A549 (cell line): Measurements from ENCODE around the gene CBFA2T2.

ENCODE experiments used
- CBX8 ChIP-seq: fragments of 200-600 bp; sonication (generic); IDR thresholded peaks from 2 replicates; pipeline ENCODE4 v1.6.1; 2016
- EHMT2 ChIP-seq: fragments of 200-600 bp; sonication (generic); IDR thresholded peaks from 2 replicates; pipeline ENCODE4 v1.6.1; 2016; ENCODE audit warnings: antibody characterized with exemption, low read depth, mild to moderate bottlenecking, moderate library complexity
- EP300 ChIP-seq, 2 experiments: fragments of >200 bp; sonication (Bioruptor Twin); formaldehyde crosslinking; IDR thresholded peaks; 2 replicates in 1 of 2; 3 replicates in 1 of 2; pipeline ENCODE4 v1.6.1; 2016 to 2017
- FOSL2 ChIP-seq, 2 experiments: fragments of 450-650 bp in 1 of 2; fragments of >200 bp in 1 of 2; sonication (Bioruptor Twin) in 1 of 2; formaldehyde crosslinking; IDR thresholded peaks; 2 replicates each; pipeline versions ENCODE4 v1.5.0 to v1.6.1; 2016 to 2020; ENCODE audit warnings: mild to moderate bottlenecking in 1 of 2, moderate library complexity in 1 of 2
- HDAC2 ChIP-seq: fragments of 200-600 bp; sonication (generic); IDR thresholded peaks from 2 replicates; pipeline ENCODE4 v1.6.1; 2016
- JUN ChIP-seq, 2 experiments: fragments of >200 bp; sonication (Bioruptor Twin); formaldehyde crosslinking; IDR thresholded peaks; 2 replicates in 1 of 2; 3 replicates in 1 of 2; pipeline ENCODE4 v1.6.1; 2016 to 2017
- NFE2L2 ChIP-seq: fragments of 150-350 bp; conservative IDR thresholded peaks from 2 replicates; pipeline ENCODE4 v1.6.1; 2014; ENCODE audit warnings: low read length
- NR3C1 ChIP-seq: fragments of >200 bp; sonication (Bioruptor Twin); formaldehyde crosslinking; IDR thresholded peaks from 3 replicates; pipeline ENCODE4 v1.6.1; 2017
- POLR2A ChIP-seq: IDR thresholded peaks from 2 replicates; pipeline ENCODE4 v1.6.1; 2012; ENCODE audit warnings: mild to moderate bottlenecking, low read length
- RFX5 ChIP-seq: fragments of 450-650 bp; IDR thresholded peaks from 2 replicates; pipeline ENCODE4 v1.7.1; 2014; ENCODE audit warnings: antibody characterized with exemption, mild to moderate bottlenecking, moderate library complexity
- TF ChIP-seq, protein P1 (sequence below): fragments of >200 bp; sonication (Bioruptor Twin); formaldehyde crosslinking; IDR thresholded peaks from 3 replicates; pipeline ENCODE4 v1.5.1; 2016
- TF ChIP-seq, protein P2 (sequence below): fragments of 200-600 bp; sonication (generic); IDR thresholded peaks from 2 replicates; pipeline ENCODE4 v1.6.1; 2016; ENCODE audit warnings: antibody characterized with exemption, mild to moderate bottlenecking, moderate library complexity
- TF ChIP-seq, protein P3 (sequence below): IDR thresholded peaks from 2 replicates; pipeline ENCODE4 v1.6.1; 2012
- TF ChIP-seq, protein P4 (sequence below): IDR thresholded peaks from 2 replicates; pipeline ENCODE4 v1.6.1; 2012

DNA sequence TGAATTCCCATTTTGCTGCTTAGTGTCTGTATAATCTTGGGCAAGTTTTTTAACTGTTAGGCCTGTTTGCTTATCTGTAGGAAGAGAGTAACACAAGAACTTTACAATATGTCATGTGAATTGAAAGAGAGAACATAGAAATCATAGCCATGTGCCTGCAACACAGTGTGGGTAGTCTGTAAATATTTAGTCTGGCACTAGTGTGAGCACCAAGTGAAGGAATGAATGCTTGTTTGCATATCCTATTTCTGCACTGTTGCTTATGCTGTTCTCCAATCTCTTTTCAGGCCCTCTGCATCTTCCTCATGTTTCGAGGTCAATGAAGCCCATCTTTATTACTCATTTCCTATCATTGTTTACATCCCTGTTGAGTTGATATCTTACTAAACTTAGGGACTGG lies 49.2 kb downstream of the CBFA2T2 start:
- TF ChIP-seq, protein P1, sequence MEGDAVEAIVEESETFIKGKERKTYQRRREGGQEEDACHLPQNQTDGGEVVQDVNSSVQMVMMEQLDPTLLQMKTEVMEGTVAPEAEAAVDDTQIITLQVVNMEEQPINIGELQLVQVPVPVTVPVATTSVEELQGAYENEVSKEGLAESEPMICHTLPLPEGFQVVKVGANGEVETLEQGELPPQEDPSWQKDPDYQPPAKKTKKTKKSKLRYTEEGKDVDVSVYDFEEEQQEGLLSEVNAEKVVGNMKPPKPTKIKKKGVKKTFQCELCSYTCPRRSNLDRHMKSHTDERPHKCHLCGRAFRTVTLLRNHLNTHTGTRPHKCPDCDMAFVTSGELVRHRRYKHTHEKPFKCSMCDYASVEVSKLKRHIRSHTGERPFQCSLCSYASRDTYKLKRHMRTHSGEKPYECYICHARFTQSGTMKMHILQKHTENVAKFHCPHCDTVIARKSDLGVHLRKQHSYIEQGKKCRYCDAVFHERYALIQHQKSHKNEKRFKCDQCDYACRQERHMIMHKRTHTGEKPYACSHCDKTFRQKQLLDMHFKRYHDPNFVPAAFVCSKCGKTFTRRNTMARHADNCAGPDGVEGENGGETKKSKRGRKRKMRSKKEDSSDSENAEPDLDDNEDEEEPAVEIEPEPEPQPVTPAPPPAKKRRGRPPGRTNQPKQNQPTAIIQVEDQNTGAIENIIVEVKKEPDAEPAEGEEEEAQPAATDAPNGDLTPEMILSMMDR = no peak
- TF ChIP-seq POLR2A (no peak), EP300 (IDR thresholded peaks at IDR 0.05) (no peak), EHMT2 (no peak), NFE2L2 (no peak), HDAC2 (no peak), RFX5 (no peak), NR3C1 (no peak), CBX8 (no peak), FOSL2 (IDR thresholded peaks at IDR 0.05) (no peak), FOSL2 (CRISPR knock-in tag; IDR thresholded peaks at IDR 0.05) (no peak; the same call in 1 of the 2 replicates), JUN (IDR thresholded peaks at IDR 0.05) (no peak)
- TF ChIP-seq, protein P2, sequence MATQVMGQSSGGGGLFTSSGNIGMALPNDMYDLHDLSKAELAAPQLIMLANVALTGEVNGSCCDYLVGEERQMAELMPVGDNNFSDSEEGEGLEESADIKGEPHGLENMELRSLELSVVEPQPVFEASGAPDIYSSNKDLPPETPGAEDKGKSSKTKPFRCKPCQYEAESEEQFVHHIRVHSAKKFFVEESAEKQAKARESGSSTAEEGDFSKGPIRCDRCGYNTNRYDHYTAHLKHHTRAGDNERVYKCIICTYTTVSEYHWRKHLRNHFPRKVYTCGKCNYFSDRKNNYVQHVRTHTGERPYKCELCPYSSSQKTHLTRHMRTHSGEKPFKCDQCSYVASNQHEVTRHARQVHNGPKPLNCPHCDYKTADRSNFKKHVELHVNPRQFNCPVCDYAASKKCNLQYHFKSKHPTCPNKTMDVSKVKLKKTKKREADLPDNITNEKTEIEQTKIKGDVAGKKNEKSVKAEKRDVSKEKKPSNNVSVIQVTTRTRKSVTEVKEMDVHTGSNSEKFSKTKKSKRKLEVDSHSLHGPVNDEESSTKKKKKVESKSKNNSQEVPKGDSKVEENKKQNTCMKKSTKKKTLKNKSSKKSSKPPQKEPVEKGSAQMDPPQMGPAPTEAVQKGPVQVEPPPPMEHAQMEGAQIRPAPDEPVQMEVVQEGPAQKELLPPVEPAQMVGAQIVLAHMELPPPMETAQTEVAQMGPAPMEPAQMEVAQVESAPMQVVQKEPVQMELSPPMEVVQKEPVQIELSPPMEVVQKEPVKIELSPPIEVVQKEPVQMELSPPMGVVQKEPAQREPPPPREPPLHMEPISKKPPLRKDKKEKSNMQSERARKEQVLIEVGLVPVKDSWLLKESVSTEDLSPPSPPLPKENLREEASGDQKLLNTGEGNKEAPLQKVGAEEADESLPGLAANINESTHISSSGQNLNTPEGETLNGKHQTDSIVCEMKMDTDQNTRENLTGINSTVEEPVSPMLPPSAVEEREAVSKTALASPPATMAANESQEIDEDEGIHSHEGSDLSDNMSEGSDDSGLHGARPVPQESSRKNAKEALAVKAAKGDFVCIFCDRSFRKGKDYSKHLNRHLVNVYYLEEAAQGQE = no peak
- TF ChIP-seq, protein P3, sequence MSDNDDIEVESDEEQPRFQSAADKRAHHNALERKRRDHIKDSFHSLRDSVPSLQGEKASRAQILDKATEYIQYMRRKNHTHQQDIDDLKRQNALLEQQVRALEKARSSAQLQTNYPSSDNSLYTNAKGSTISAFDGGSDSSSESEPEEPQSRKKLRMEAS = no peak
- TF ChIP-seq, protein P4, sequence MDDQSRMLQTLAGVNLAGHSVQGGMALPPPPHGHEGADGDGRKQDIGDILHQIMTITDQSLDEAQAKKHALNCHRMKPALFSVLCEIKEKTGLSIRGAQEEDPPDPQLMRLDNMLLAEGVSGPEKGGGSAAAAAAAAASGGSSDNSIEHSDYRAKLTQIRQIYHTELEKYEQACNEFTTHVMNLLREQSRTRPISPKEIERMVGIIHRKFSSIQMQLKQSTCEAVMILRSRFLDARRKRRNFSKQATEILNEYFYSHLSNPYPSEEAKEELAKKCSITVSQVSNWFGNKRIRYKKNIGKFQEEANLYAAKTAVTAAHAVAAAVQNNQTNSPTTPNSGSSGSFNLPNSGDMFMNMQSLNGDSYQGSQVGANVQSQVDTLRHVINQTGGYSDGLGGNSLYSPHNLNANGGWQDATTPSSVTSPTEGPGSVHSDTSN = no peak
